ENCODE data around the gene CIAO2B. TPM values are rescaled to one million over a fixed set of nuclear protein-coding genes. Genes with fewer than 3 reads are reported as not detected.

CIAO2B gene
- polyA plus RNA-seq, 3 donors = 81.7 to 105 (median 103) TPM

GRCh38 chr16:66926961-66927436 lies 7.2 kb downstream of the CIAO2B start:
- no peak for DNase-seq (ENCODE audit: extremely low read depth in 1 of 11, low read depth in 9 of 11, low spot score in 4 of 11)

- no peak for DNase-seq (ENCODE audit: extremely low read depth in 1 of 11, low read depth in 9 of 11, low spot score in 4 of 11)
Measured at GRCh38 chr16:66926171-66926947, 7.8 kb downstream of the CIAO2B start.

- DNase-seq (ENCODE audit: extremely low read depth in 1 of 11, low read depth in 9 of 11, low spot score in 4 of 11) = no peak
Measured at GRCh38 chr16:66925322-66925840, 8.8 kb downstream of the CIAO2B start, which contains the start of gene RRAD. RRAD (minus strand) TSS chr16:66925535; CDS start chr16:66925179, 356 bp downstream.

GRCh38 chr16:66924527-66925321 lies 9.5 kb downstream of the CIAO2B start:
- DNase-seq (ENCODE audit: extremely low read depth in 1 of 11, low read depth in 9 of 11, low spot score in 4 of 11) = no peak

GRCh38 chr16:66923866-66924265 lies 10.3 kb downstream of the CIAO2B start:
- no peak for DNase-seq (ENCODE audit: extremely low read depth in 1 of 11, low read depth in 9 of 11, low spot score in 4 of 11)

- DNase-seq (ENCODE audit: extremely low read depth in 1 of 11, low read depth in 9 of 11, low spot score in 4 of 11) = no peak
Measured at GRCh38 chr16:66923247-66923731, 10.9 kb downstream of the CIAO2B start.

- DNase-seq (ENCODE audit: extremely low read depth in 1 of 11, low read depth in 9 of 11, low spot score in 4 of 11) = no peak
Measured at GRCh38 chr16:66921729-66922450, 12.3 kb downstream of the CIAO2B start.

- DNase-seq (ENCODE audit: extremely low read depth in 1 of 11, low read depth in 9 of 11, low spot score in 4 of 11) = no peak
Measured at GRCh38 chr16:66920924-66921680, 13.1 kb downstream of the CIAO2B start.

- no peak for DNase-seq (ENCODE audit: extremely low read depth in 1 of 11, low read depth in 9 of 11, low spot score in 4 of 11)
Measured at GRCh38 chr16:66920299-66920590, 14.0 kb downstream of the CIAO2B start.

GRCh38 chr16:66919569-66920298 lies 14.5 kb downstream of the CIAO2B start:
- DNase-seq (ENCODE audit: extremely low read depth in 1 of 11, low read depth in 9 of 11, low spot score in 4 of 11) = no peak

GRCh38 chr16:66918803-66919568 lies 15.2 kb downstream of the CIAO2B start, which contains the start of gene CDH16:
CDH16 (minus strand) TSS chr16:66918885; CDS start chr16:66918065, 820 bp downstream.
- DNase-seq (ENCODE audit: extremely low read depth in 1 of 11, low read depth in 9 of 11, low spot score in 4 of 11) = peak in 6 of 11 donors; percentile 60 to 83 (median 64)

GRCh38 chr16:66918355-66918754 lies 15.8 kb downstream of the CIAO2B start:
- DNase-seq (ENCODE audit: extremely low read depth in 1 of 11, low read depth in 9 of 11, low spot score in 4 of 11) = no peak

GRCh38 chr16:66917741-66918140 lies 16.5 kb downstream of the CIAO2B start:
- no peak for DNase-seq (ENCODE audit: extremely low read depth in 1 of 11, low read depth in 9 of 11, low spot score in 4 of 11)

GRCh38 chr16:66916518-66916917 lies 17.7 kb downstream of the CIAO2B start:
- DNase-seq (ENCODE audit: extremely low read depth in 1 of 11, low read depth in 9 of 11, low spot score in 4 of 11) = no peak

- no peak for DNase-seq (ENCODE audit: extremely low read depth in 1 of 11, low read depth in 9 of 11, low spot score in 4 of 11)
Measured at GRCh38 chr16:66915041-66915440, 19.2 kb downstream of the CIAO2B start.

- no peak for DNase-seq (ENCODE audit: extremely low read depth in 1 of 11, low read depth in 9 of 11, low spot score in 4 of 11)
Measured at GRCh38 chr16:66914541-66914940, 19.7 kb downstream of the CIAO2B start.

- DNase-seq (ENCODE audit: extremely low read depth in 1 of 11, low read depth in 9 of 11, low spot score in 4 of 11) = no peak
Measured at GRCh38 chr16:66913711-66914110, 20.5 kb downstream of the CIAO2B start.
